Smooth muscle cell of the brain vasculature (primary cell): Measurements from ENCODE around the gene GPC3.

Experiments used
- DNase-seq: peaks from one replicate; pipeline ENCODE4 v3.0.0-alpha.2; 2012; ENCODE audit warnings: low read depth, low spot score

GPC3 gene

GRCh38 chrX:133847340-133847994 lies 137.9 kb downstream of the GPC3 start:
- DNase-seq = no peak

GRCh38 chrX:133846311-133846710 lies 139.1 kb downstream of the GPC3 start:
- DNase-seq = no peak

GRCh38 chrX:133840415-133840814 lies 145.0 kb downstream of the GPC3 start:
- DNase-seq = no peak

GRCh38 chrX:133838761-133839676 lies 146.4 kb downstream of the GPC3 start:
- DNase-seq = peak; percentile 26

GRCh38 chrX:133837091-133837490 lies 148.3 kb downstream of the GPC3 start:
- no peak for DNase-seq

- no peak for DNase-seq
Measured at GRCh38 chrX:133836561-133836960, 148.8 kb downstream of the GPC3 start.

- DNase-seq = no peak
Measured at GRCh38 chrX:133834771-133835170, 150.6 kb downstream of the GPC3 start.

- DNase-seq = no peak
Measured at GRCh38 chrX:133819546-133819945, 165.8 kb downstream of the GPC3 start.

- DNase-seq = no peak
Measured at GRCh38 chrX:133818019-133818418, 167.4 kb downstream of the GPC3 start.

- DNase-seq = peak; percentile 9
Measured at GRCh38 chrX:133815496-133815895, 169.9 kb downstream of the GPC3 start.

- DNase-seq = peak; percentile 56
Measured at GRCh38 chrX:133813971-133814370, 171.4 kb downstream of the GPC3 start.

- no peak for DNase-seq
Measured at GRCh38 chrX:133812402-133812801, 173.0 kb downstream of the GPC3 start.

- DNase-seq = no peak
Measured at GRCh38 chrX:133810925-133811324, 174.5 kb downstream of the GPC3 start.

GRCh38 chrX:133804072-133804471 lies 181.3 kb downstream of the GPC3 start:
- no peak for DNase-seq

- no peak for DNase-seq
Measured at GRCh38 chrX:133796282-133796681, 189.1 kb downstream of the GPC3 start.

GRCh38 chrX:133794126-133794525 lies 191.3 kb downstream of the GPC3 start:
- no peak for DNase-seq

GRCh38 chrX:133793626-133794025 lies 191.8 kb downstream of the GPC3 start:
- DNase-seq = no peak

GRCh38 chrX:133792198-133792953 lies 193.0 kb downstream of the GPC3 start:
- DNase-seq = peak; percentile 56

- no peak for DNase-seq
Measured at GRCh38 chrX:133789829-133790228, 195.6 kb downstream of the GPC3 start.

GRCh38 chrX:133786382-133786781 lies 199.0 kb downstream of the GPC3 start:
- DNase-seq = no peak

GRCh38 chrX:133783274-133783673 lies 202.1 kb downstream of the GPC3 start:
- DNase-seq = no peak

GRCh38 chrX:133781174-133781573 lies 204.2 kb downstream of the GPC3 start:
- no peak for DNase-seq
